ENCODE data around the gene FAM107B.
"Not testable (repeated sequence)": the region's sequence is repeated elsewhere in the genome, so short reads cannot be mapped to it uniquely, and the experiment has no call there.

The FAM107B gene

DNA sequence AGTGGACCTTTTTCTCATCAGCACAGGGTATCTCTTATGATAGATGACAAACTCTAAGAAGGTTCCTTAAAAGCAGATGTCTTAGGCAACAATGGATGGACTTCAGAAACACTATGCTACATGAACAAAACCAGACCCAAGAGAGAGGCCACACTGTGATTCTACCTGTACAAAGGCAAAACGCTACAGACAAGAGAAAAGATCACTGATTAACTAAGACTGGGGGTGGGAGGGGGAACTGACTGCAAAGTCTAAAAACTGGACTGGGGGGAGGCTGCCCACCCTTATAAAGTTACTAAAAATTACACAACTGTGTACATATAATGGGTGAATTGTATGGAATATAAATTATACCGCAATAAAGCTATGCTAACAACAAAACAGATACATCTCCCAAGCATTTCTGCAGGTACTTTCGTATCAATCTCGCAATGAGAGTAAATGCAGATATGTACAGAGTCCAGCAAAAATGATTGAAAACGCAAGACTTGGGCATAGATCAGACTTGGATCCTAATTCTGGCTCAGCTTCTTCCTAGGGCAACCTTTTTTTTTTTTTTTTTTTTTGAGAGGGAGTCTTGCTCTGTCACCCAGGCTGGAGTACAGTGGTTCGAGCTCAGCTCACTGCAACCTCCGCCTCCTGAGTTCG, 179.7 kb downstream of the FAM107B start:
- no peak for DNase-seq

DNA sequence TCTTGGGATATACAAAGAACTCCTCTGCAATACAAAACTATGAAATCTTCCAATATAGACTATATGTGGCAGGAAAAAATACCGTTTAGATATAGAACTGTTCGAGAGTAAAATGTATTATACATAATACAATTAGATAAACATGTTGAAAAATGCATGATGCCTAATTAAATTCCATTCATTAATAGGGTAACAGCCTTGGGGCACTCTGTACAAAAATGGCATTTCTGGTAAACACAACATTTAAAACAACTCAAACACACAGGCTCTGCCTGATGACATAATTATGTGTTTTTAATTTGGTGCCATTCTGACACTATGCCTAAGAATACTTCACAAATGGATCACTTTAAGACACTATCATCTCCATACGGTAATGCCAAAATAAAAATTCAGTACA, 180.9 kb downstream of the FAM107B start:
- DNase-seq, result no peak

DNA sequence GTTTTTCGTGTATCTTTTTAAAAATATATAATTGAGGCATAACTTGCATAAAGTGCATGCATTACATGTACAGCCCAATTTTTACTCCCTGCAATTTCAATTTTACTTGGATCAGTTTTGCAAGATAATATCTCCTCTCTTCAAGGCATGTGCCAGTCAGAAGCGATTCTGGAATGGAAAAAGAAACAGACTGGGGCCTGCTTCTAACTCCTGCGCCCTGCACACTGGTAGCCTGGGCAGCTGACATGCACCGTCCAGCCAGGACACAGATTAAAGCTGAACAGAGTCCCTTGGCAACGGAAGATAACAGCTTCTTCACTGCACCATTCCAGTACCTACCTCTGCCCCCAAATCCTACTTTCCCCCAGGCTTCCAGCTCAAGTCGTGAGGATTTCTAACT, 182.1 kb downstream of the FAM107B start:
- DNase-seq, result no peak

DNA sequence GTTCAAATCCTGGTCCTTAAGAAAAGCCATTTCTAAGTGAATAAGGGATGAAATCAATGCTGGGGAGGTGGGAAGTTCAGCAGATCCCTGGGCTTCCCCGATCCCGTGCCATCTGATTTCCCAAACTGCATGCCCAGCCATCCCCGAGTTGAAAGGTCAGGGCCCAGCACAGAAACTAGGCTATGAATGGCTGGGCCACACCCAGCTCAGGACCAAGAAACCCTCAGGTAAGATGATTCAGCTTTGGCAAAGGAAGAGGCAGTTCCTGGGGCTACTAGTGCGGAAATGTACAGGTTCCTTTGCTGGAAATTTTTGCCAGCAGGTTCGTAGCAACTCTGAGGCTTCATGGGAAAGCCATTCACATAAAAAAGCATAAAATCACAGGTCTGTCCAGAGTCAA, 182.7 kb downstream of the FAM107B start:
- no peak for DNase-seq

DNA sequence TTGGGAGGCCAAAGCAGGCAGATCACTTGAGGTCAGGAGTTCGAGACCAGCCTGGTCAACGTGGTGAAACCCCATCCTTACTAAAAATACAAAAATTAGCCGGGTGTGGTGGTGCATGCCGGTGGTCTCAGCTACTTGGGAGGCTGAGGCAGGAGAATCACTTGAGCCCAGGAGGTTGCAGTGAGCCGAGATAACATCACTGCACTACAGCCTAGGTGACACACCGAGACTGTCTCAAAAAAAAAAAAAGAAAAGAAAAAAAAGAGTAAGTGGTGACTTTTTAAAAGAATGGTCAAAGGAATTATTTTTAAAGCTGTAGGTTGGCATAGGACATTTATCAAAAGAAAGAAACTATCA, 185.8 kb downstream of the FAM107B start:
- not testable (repeated sequence) for DNase-seq

DNA sequence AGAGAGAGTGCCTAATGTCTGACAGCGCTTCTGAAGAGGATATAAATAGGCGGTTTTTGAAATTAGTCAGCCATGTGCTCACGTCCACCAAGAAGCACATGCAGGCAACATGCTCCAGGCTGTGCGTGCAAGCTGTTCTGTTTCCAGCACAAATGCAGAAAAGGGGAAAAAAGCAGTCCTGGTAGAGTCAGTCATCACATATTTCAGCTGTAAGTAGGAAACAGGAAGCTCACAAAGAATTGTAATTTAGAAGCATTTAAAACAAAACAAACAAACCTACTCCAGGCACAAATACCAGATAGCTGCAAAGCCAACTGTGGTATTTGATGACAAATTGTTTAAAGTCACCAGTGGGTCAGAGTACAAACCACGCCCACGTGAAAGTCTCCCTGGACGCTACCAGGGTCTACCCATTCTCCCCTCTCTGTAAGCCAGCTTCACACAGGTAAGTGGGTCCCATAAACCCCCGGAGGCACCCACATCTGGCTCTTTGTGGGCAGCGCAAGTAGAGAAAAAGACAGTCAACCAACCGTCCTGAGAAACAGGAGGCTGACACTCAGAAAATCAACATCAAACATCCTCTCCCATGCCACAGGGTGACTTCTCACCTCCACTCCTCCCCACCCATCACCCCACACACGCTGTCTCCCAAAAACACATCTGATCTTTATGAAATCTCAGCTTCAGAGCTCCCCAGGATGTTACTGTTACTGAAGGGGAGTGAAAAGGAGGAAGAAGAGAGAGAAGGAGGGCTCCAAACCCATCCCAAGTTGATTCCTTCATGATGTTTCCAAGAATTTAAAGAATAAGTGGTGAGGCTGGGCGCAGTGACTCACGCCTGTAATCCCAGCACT, 186.4 kb downstream of the FAM107B start:
- DNase-seq, result no peak

DNA sequence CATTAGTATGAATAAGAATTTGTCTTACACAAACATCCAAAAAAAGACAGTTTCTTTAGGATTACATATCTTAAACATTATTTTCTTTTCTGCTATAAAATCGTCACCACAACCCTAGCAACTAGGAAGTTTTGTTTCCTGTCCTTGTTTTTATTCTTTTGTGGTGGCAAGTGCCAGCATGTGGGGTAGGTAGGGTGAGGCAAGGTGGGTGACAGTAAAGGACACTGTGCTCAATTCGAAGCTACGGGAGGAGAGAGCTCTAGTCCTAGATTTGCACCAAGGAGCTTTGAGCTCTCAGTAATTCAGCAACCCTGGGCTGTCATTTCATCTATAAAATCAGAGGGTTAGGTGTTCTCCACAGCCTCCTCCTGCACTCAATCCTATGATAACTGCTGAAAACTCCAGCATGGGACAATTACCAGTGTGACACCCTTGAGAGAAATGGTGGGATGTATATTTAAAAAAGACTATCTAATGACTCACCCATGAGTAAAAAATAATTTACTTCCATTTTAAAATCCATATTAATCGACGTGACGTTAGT, 187.1 kb downstream of the FAM107B start:
- DNase-seq, result no peak

DNA sequence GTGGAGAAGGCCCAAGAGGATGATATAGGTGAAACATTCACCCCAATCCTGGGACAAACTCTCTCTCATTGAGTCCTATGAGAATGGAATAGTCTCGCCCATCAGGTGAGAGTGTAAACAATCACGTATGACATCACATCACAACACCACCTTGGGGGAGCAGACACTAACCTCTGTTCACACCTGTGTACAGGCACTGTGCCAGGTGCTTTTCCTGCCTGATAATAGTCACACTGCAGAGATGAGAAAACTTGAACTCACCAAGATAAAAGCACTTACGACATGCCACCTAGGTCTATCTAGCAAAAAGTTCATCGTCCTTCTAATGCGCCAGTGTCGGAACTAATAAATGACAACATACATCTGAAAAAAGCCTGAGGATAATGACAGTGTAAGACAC, 187.8 kb downstream of the FAM107B start:
- DNase-seq, result no peak

DNA sequence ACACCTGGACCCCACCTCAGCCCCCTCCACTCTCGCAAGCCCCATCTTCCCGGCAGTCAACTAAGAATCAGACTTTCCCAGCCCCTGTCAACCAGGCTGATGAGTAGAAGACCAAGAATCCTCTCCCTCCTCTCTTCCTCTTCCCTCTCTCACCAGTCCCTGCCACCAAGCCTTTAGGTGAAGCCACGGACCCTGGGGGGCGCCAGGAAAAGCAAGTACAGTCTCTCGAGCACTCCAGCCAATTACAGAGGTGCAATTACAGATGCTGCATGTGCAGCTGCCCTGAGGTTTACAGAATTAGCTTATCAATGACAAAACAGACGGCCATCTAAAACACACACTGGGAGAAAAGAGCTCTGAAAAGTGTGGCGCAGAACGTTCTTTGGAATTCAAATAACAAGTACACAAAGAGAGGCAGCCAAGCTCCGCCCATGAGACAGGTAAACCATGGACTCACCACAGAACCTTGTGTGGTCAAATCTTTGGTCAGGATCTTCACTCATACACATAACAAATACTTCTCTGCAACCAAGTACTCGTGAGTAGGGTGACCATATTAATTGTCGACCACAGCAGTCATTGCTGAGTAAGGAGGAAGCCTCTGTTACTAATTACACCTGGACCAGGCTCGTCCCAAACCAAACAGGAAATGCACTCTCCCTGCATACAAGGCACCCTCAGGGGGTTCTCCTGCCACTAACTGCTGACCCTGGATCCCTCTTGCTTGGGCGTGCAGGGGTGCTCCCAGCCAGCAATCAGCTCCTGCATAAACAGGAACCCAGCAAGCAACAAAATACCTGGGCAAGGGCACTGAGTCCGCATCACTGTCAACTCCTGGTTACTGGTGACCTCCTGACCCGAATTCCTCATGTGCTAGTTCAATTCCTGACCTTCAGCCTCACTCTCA, 189.2 kb downstream of the FAM107B start:
- no peak for DNase-seq

DNA sequence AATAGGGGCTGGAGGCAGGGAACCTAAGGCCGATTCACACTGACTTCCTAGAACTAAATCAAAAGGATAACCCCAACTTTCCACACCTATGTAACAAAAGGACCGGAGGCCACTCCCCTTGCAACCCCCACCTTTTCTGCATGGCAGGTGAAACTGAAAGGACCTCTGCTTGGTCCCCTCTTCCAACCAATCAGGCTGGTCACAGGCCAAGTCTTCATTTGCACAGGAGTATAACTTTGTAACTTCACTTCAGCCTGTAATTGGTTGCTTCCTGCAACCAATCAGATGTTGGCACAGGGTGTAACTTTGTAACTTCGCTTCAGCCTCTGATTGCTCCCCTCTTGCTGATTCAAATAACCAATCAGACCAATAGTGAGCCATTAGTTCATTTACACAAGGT, 190.0 kb downstream of the FAM107B start:
- DNase-seq, result no peak

DNA sequence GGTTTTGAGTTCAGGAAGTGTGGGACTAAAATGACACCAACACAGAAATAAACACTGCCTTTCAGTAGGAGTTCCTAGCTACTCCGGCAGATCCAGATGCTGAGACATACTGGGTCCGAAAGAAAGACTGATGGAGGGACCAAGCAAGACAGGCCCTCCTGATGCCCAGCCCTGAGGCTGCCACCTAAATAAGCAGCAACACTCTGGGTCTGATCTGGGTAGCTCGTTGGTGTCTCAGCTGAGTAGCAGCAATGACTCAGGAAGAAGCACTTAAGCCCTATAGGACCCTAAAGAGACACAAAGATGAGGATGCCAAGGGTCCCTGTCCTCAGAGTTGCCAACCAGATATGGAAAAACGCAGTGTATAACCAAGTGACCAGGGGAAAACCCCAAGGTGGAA, 190.7 kb downstream of the FAM107B start:
- no peak for DNase-seq

DNA sequence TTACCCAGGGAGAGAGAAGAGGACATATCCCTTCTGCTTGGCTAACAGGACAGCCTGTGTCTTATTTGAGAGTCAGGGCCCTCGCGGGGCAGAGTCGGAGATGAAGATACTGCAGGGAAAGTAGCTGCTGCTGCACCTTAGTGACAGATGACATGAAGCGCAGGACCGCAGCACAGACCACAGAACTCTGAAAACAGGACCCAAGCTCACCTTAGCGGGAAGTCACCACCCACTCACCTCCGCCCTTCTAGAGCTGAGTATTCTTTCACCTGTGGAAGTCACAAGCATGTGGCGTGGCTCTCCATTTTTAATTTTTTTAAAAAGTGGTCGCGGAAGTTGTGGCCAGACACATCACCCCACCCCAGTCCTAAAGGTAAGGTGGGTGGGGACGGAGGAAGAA, 191.4 kb downstream of the FAM107B start:
- no peak for DNase-seq

DNA sequence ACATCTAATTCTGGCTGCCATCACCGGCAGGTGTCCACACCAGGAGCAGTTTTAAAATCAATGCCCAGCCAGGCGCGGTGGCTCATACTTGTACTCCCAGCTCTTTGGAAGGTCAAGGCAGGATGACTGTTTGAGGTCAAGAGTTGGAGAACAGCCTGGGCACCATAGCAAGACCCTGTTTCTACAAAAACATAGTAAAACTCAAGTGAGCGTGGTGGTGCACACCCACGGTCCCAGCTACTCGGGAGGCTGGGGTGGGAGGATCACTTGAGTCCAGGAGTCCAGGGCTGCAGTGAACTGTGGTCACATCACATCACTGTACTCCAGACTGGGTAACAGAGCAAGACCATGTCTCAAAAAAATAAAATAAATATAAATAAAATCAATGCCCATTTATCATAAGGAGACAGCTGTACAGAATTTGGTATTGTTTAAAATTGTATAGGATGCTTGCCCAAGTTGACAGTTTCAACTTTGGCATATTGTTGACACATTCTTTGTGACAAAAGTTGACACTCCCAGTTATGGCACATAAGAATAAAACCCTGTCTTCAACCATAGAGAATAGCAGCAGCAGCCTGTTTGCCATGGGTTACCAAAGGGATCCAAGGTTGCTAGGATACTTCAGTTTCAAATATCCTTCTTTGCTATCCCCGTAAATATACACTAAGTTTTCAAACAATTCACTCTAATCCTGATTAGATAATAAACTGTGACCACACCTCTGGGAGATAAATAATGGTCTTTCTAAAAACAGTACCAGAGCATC, 193.0 kb downstream of the FAM107B start:
- no peak for DNase-seq

DNA sequence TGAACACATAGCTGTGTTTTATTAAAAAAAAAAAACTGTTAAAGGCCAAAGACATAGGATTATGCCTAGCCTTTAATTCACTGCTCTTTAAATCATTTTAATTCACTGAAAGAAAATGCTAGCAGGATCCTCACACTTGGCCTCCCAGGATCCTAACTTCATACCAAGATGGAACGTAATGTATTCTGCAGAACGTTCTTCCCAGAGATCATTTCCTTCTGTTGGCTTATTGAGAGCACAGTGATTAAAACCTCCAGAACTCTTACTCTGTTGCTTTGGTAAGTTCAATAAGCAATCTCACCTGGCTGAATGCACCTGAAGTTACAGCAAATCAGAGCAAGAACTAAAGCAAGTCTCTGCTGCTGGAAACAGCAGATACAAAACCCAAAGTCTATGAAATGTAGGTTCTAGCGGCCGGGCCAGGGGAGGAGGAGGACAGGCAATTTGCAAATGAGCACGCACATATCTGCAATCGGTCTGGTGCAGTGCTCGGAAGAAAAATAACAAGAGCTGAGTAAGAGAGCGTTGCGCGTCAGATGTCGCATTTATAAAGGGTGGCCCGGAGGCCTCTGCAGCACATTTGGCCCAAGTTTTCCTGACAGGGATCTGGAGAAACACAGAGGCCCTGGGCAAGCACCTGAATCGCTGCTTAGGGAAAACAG, 193.9 kb downstream of the FAM107B start:
- DNase-seq, result no peak

DNA sequence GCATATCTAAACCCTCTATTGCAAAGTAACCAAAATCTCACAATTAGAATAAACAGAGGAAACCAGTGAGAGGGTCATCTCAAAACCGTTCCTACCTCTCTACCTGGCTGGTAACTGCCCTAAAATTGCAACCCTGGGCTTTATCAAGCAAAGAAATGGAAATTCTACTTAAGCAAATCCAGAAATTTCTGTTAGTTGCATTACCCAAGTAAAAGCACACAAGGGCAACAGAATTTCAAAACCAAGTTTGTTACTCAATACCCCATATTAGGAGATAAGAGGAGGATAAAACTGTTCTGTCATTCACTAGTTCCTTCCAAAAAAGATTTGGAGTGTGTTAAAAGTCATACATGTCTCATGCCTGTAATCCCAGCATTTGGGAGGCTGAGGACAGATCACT, 195.3 kb downstream of the FAM107B start:
- DNase-seq, result no peak

DNA sequence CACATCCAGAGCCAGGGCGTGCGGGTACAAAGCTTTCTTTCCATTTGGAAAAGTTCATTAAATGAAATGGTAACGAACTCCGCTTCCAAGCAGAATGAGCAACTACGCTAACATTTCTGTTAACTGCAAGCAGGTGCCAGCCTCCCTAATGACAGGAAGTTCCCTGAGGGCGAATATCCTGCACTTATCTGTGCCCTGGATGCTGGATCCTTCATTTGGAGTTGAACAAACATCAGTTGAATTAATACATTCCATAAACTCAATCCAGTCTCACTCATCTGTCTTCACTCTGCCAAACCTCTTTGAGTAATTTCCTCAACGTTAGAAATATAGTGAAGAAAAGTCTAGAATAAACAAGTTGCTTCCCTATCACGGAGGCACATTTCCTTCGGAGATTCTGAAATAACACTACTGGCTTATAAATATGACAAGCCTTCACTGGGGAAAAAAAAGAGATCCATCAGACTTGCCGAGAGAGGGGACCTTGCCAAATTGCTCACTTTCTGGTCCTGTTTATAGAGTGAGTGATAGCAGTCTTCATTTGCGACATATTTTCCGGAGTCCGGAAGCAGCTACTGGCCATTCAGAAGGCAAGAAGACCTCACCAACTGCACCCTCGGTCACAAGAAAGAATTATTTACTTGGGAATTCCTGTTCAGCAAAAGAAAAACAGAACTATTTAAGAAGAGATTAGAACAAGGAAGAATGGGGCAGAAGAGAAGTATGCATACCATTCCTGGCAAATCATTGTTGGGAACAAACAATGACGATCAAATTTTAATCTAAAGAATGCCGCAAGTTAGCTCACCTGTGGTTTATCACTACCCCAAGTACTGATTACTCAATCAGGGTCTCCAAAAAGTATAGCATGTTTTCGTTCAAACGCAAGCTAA, 196.4 kb downstream of the FAM107B start:
- DNase-seq, result no peak

DNA sequence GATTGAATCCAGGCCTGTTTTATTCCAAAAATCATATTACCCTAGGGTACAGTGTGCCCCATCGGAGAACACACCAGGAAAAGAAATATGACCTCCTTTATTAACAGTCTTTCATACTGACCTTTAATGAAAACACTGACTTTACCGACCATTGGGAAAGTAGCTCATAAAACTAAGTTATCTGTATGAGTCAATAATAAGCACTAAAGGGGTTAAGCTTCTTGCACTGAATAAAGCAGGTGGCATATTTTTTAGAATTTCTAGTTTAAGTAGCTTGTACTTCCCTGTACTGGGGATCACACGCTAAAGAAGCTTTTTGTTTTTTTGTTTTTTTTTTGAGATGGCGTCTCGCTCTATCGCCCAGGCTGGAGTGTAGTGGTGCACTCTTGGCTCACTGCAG, 199.8 kb downstream of the FAM107B start:
- no peak for DNase-seq

DNA sequence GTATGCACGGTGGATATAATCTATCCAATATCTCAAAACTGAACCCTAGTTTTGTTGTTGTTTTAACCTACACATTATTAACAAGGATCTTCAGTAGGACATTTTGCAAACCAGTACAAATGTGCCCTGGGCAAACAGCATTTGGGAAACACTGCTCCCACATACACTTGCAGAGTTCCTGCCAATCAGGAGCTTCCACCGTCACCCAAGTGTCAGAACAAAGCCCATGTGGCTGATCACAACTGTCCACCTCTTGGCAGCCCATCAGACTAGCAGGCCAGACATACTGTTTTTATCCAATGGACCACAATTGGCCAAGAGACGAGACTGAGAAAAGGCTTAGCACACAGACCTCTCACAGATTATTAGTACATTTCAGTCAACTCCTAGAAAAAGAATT, 200.4 kb downstream of the FAM107B start:
- DNase-seq, result no peak

DNA sequence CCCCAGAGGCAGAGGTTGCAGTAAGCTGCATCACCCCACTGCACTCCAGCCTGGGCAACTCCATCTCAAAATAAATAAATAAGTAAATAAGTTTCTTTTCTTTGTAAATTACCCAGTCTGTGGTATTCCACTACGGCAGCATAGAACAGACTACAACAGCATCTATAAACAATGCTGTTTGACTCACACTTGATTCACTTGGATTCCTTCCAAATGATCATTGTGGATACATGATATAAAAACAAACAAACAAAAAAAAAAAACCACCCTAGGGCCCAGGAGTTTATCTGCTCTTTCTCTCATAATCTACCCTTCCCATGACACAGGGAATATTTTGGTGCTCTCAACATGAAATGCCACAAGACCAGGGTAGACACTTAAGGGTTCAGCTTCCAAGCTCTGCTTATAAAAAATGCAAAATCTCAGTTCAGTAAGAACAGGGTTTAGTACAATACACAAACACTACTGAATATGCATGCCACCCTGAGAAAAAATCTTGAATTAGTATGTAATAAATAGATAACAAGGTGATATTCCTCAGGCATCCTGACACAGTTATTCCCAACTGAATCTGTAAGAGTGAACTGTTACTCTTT, 200.9 kb downstream of the FAM107B start:
- DNase-seq, result no peak

DNA sequence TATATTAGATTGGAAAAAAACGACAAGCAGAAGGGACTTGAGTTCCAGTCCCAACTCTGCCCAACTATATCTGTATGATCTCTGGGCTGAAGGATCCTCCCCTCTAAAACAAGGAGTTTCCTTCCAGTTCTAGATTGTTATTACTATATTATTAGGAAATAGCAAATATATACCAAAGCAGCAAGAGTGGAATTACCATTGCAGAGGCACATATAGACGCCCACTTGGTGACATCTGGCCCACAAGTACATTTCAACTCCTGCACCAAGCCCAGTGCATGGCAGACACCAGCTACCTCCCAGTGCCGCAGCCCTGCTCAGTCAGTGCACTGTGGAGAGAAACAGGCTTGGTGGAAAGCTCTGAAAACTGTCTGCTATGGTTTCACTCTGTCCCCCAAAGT, 201.9 kb downstream of the FAM107B start:
- no peak for DNase-seq
